IPS-15b (cell line): ENCODE results near the gene WDR27.

Source experiments
- H3K27me3 ChIP-seq: one replicate; pipeline ENCODE4 v1.6.1; 2013; ENCODE audit warnings: low read length; ENCODE audit not compliant: control insufficient read depth, insufficient read depth
- H3K36me3 ChIP-seq: one replicate; pipeline ENCODE4 v1.6.1; 2013; ENCODE audit warnings: low read length; ENCODE audit not compliant: control insufficient read depth, insufficient read depth
- H3K4me1 ChIP-seq: one replicate; pipeline ENCODE4 v1.6.1; 2013; ENCODE audit warnings: mild to moderate bottlenecking, low read length; ENCODE audit not compliant: control insufficient read depth, insufficient read depth
- H3K4me3 ChIP-seq: one replicate; pipeline ENCODE4 v1.5.1; 2013; ENCODE audit warnings: low read depth, low read length
- H3K9ac ChIP-seq: one replicate; pipeline ENCODE4 v1.6.1; 2013; ENCODE audit warnings: low read depth, mild to moderate bottlenecking, low read length
- H3K9me3 ChIP-seq: one replicate; pipeline ENCODE4 v1.6.1; 2013; ENCODE audit warnings: mild to moderate bottlenecking, low read length; ENCODE audit not compliant: control insufficient read depth, insufficient read depth

The WDR27 gene

DNA sequence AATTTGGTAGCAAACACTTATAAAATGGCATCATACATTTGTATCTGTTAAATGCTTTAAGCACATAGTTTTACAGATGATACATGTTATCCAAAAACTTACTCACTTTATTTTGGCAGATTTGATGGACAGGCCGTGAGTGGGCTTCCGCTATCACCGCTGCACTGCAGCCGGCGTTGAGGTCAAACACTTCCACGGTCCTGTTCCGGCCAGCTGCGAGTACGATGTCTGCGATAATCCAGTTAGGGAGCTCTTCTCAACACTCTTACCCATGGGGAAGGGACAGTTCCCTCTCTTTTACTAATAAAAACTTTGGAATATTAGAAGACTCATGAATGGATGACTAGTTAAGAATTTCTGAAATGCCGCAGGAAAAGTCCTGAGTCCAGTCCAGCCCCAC lies 69.0 kb downstream of the WDR27 start:
- Histone ChIP-seq H3K4me1 (peaks cover 3% of the 10 kb centered on the region), H3K27me3 (no peaks in the 10 kb centered on the region), H3K9ac (no peak overlapping the region), H3K9me3 (no peaks in the 10 kb centered on the region), H3K4me3 (no peak overlapping the region), H3K36me3 (peaks cover 15% of the 10 kb centered on the region)

DNA sequence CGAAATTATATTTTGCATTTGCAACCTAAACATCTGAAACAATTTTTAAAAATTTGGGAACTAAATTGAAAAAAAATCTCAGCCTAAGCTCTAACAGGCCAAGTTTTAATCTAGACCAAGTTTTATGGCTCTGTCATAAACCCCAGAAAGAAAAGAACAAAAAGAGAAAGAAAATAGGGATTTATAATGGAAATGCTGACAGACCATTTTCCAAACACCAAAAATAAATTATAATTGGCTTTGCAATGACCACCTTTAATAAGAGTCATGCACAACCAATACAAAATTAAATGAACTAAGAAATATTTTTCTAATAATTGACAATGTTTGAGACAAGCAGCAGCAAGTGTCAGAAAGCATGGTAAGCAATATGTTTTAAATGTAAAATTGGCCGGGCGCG lies 72.6 kb downstream of the WDR27 start:
- Histone ChIP-seq H3K9me3 (no peaks in the 10 kb centered on the region), H3K4me3 (no peak overlapping the region), H3K27me3 (no peaks in the 10 kb centered on the region), H3K36me3 (peaks cover 15% of the 10 kb centered on the region), H3K4me1 (peaks cover 3% of the 10 kb centered on the region), H3K9ac (no peak overlapping the region)

GRCh38 chr6:169627736-169628607 lies 73.9 kb downstream of the WDR27 start:
- Histone ChIP-seq H3K4me3 (no peak overlapping the region), H3K9ac (no peak overlapping the region), H3K9me3 (no peaks in the 10 kb centered on the region), H3K36me3 (peaks cover 11% of the 10 kb centered on the region), H3K4me1 (peaks cover 3% of the 10 kb centered on the region), H3K27me3 (no peaks in the 10 kb centered on the region)

GRCh38 chr6:169626649-169627048 lies 75.2 kb downstream of the WDR27 start:
- Histone ChIP-seq H3K4me1 (peaks cover 7% of the 10 kb centered on the region), H3K9ac (no peak overlapping the region), H3K4me3 (no peak overlapping the region), H3K27me3 (no peaks in the 10 kb centered on the region), H3K36me3 (peaks cover 9% of the 10 kb centered on the region), H3K9me3 (no peaks in the 10 kb centered on the region)

DNA sequence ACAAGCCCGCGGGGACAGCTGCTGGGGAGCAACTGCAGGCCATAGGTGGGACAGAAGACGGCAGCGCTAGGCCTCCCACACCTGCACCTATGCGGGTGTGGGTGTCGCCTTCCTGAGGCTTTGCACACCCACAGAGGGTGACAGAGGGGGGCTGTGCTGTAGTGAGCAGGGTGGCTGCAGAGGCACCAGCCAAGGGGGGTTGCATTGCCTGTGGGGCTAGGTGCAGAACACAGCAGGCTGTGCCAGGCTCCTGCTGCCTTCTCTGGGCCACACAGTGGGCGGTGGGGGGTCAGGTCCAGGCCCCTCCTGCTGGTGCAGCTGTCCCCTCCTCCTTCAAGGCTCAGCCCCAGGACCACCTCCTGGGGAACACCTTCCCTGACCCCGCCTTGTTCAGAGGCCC lies 75.7 kb downstream of the WDR27 start:
- no peaks in the 10 kb centered on the region for H3K9me3 ChIP-seq
- H3K4me3 ChIP-seq, result no peak overlapping the region
- peaks cover 7% of the 10 kb centered on the region for H3K4me1 ChIP-seq
- peaks cover 9% of the 10 kb centered on the region for H3K36me3 ChIP-seq
- H3K9ac ChIP-seq, result no peak overlapping the region
- H3K27me3 ChIP-seq, result no peaks in the 10 kb centered on the region

GRCh38 chr6:169625376-169625775 lies 76.5 kb downstream of the WDR27 start:
- peaks cover 12% of the 10 kb centered on the region for H3K4me1 ChIP-seq
- H3K4me3 ChIP-seq, result no peak overlapping the region
- peaks cover 9% of the 10 kb centered on the region for H3K36me3 ChIP-seq
- no peaks in the 10 kb centered on the region for H3K9me3 ChIP-seq
- H3K27me3 ChIP-seq, result no peaks in the 10 kb centered on the region
- H3K9ac ChIP-seq, result no peak overlapping the region

DNA sequence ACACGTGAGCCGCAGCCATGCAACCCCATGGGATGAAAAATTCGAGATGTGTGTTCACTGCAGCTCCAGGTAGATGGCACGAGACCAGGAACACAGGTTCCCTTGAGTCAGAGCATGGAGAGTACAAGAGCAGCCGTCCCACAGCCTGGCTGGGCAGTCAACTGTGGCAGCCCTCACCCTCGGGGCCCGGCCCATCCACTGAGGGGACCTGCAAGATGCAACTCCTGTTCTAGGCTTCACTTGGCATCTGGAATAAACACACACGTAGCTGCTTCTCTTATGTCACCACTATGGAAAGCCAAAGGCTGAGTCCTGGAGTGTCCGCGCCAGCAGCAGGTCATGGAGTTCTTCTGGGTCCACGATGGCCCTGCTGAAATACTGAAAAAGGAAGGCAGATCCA lies 77.0 kb downstream of the WDR27 start:
- no peak overlapping the region for H3K9ac ChIP-seq
- no peaks in the 10 kb centered on the region for H3K27me3 ChIP-seq
- peaks cover 17% of the 10 kb centered on the region for H3K4me1 ChIP-seq
- H3K36me3 ChIP-seq, result peaks cover 9% of the 10 kb centered on the region
- H3K9me3 ChIP-seq, result no peaks in the 10 kb centered on the region
- H3K4me3 ChIP-seq, result no peak overlapping the region

DNA sequence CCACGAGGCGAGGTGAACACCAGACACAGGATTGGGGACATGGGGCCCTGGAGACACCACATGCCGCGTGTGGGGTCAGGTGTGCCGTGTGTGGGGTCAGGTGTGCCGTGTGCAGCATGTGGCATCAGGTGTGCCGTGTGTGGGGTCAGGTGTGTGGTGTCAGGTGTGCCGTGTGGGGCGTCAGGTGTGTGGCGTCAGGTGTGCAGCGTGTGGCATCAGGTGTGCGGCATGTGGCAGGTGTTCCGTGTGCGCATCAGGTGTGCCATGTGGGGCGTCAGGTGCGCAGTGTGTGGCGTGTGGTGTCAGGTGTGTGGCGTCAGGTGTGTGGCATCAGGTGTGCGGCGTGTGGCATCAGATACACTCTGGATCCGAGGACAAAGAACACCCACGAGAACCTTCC lies 77.9 kb downstream of the WDR27 start:
- no peak overlapping the region for H3K9ac ChIP-seq
- H3K27me3 ChIP-seq, result no peaks in the 10 kb centered on the region
- H3K4me3 ChIP-seq, result no peak overlapping the region
- peaks cover 9% of the 10 kb centered on the region for H3K36me3 ChIP-seq
- H3K4me1 ChIP-seq, result peaks cover 22% of the 10 kb centered on the region
- no peaks in the 10 kb centered on the region for H3K9me3 ChIP-seq

- Histone ChIP-seq H3K4me1 (peaks cover 25% of the 10 kb centered on the region), H3K27me3 (no peaks in the 10 kb centered on the region), H3K9ac (no peak overlapping the region), H3K4me3 (no peak overlapping the region), H3K36me3 (peaks cover 9% of the 10 kb centered on the region), H3K9me3 (no peaks in the 10 kb centered on the region)
These were observed 78.5 kb downstream of the WDR27 start for GRCh38 chr6:169623343-169623742.

DNA sequence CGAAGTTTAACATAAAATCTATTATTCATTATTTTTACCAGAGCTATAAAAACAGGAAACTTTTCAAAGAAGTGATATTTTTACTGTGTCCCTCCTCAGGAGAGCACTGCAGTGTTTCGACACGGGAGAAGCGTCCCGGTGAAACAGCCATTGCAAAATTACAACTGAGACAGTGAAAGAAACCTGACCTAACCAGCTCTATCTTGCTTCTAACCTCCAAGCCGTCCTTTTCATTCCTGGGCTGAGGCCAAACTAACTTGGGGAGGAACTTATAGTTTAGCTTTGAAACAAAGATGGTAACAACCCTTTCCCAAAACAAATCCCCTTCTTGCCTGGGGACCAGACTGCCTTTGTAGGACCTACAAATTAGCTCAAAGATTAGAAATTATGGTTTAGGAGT lies 79.2 kb downstream of the WDR27 start:
- Histone ChIP-seq H3K4me1 (peaks cover 24% of the 10 kb centered on the region), H3K36me3 (peaks cover 9% of the 10 kb centered on the region), H3K9ac (no peak overlapping the region), H3K9me3 (no peaks in the 10 kb centered on the region), H3K4me3 (no peak overlapping the region), H3K27me3 (no peaks in the 10 kb centered on the region)

DNA sequence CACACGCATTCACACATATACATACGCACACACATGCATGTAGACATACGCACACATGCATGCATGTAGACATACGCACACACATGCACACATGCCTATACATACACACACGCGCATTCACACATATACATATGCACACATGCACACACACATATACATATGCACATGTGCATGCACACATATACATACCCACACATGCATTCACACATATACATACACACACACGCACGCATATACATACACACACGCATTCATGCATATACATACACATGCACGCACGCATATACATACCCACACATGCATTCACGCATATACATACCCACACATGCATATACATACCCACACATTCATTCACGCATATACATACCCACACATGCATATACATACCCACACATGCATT lies 80.5 kb downstream of the WDR27 start:
- peaks cover 9% of the 10 kb centered on the region for H3K36me3 ChIP-seq
- no peak overlapping the region for H3K4me3 ChIP-seq
- no peaks in the 10 kb centered on the region for H3K27me3 ChIP-seq
- no peak overlapping the region for H3K9ac ChIP-seq
- no peaks in the 10 kb centered on the region for H3K9me3 ChIP-seq
- H3K4me1 ChIP-seq, result peaks cover 24% of the 10 kb centered on the region
